Loucy (cell line): ENCODE measurements around the gene MALRD1.

Experiments
- CTCF ChIP-seq: fragments of 200-600 bp; sonication (generic); conservative IDR thresholded peaks from 2 replicates; pipeline ENCODE4 v1.5.1; 2014; ENCODE audit warnings: mild to moderate bottlenecking, antibody characterized with exemption, low read length
- EZH2phosphoT487 ChIP-seq: fragments of 200-600 bp; IDR thresholded peaks from 2 replicates; pipeline ENCODE4 v1.6.1; 2018; ENCODE audit warnings: antibody characterized with exemption, mild to moderate bottlenecking, moderate library complexity, borderline replicate concordance

GRCh38 chr10:19469521-19469920 is 420.9 kb downstream of the MALRD1 start:
- TF ChIP-seq EZH2phosphoT487 (no peak), CTCF (no peak)
